ENCODE results near the gene BCR.

Gene BCR

DNA sequence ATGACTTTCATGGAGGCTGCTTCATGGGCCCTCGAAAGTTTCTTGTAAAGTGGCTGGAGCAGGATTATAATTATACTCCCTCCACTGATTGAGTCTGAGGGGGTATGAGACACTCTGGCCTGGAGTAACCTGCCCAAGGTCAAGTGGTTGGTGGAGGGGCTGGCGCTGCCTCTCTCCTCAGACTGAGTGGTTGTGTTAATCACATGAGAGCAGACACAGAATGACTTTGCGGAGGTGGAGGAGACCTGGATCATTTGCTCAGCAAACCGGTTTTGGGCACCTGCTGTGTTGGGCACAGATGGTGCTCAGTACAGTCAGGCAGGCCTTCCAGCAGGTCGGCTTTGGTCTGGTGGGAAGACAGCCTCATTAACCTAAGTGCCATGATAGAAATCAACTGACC lies 11.8 kb downstream of the BCR start:
- Mint-ChIP-seq H3K27me3 (ENCODE audit: low read depth) (no peaks in the 10 kb centered on the region), H3K9me3 (no peaks in the 10 kb centered on the region), H3K4me3 (no peak overlapping the region), H3K36me3 (ENCODE audit: low read depth) (peaks cover 16% of the 10 kb centered on the region), H3K27ac (no peak overlapping the region), H3K4me1 (ENCODE audit: low read depth) (peaks cover 32% of the 10 kb centered on the region)

DNA sequence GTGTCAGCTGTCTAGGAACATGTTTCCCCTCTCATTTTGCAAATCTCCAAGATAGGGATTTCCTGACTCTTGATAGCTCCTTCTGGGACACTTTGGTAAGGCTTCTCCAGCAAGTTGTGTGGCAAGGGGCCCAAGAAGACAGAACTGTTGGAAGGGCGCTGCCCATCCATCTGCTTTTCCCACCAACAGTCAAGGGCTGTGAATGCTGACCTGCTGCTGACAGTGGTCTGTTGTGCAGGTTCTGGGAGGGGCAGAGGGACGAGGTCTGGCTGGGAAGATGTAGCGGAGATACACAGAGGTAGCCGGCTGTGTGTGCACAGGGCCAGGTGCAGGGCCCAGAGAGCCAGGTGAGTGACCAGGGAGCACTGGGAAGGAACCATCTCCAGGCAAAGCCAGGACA lies 12.2 kb downstream of the BCR start:
- Mint-ChIP-seq H3K27me3 (ENCODE audit: low read depth) (no peaks in the 10 kb centered on the region), H3K9me3 (no peaks in the 10 kb centered on the region), H3K4me1 (ENCODE audit: low read depth) (peaks cover 30% of the 10 kb centered on the region), H3K36me3 (ENCODE audit: low read depth) (peaks cover 18% of the 10 kb centered on the region), H3K4me3 (no peak overlapping the region), H3K27ac (no peak overlapping the region)

DNA sequence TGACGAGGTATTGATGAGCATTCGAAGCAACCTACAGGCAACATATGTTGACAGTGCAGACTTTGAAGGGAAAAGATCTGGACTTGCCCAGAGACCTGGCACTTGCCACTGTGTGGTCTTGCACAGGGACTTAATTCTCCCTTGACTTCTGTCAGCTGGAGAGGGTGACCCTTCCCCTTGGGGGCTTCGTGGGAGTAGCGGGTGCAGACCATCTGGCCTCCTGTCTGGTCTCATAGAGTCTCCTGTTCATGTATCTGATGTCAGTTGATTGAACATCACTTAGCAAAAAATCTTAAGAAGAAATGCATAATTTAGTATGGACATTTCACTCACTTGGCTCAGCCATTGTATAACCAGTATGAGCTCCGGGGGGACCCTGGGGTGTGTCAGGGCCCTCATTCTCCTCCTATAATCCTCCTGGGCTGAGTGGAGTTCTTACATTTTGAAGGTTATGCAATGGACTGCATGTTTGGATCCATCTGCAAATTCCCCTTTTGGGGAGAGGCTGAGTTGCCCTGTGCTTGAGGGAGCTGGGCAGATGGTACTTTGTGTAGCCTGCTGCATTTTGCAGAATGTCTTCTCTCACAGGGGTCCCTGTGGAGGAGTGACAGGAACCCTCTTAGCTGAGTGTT lies 13.0 kb downstream of the BCR start:
- no peak overlapping the region for H3K4me3 Mint-ChIP-seq
- no peaks in the 10 kb centered on the region for H3K27me3 Mint-ChIP-seq (ENCODE audit: low read depth)
- no peak overlapping the region for H3K27ac Mint-ChIP-seq
- H3K4me1 Mint-ChIP-seq (ENCODE audit: low read depth) = peaks cover 23% of the 10 kb centered on the region
- peaks cover 13% of the 10 kb centered on the region for H3K36me3 Mint-ChIP-seq (ENCODE audit: low read depth)
- H3K9me3 Mint-ChIP-seq = no peaks in the 10 kb centered on the region

DNA sequence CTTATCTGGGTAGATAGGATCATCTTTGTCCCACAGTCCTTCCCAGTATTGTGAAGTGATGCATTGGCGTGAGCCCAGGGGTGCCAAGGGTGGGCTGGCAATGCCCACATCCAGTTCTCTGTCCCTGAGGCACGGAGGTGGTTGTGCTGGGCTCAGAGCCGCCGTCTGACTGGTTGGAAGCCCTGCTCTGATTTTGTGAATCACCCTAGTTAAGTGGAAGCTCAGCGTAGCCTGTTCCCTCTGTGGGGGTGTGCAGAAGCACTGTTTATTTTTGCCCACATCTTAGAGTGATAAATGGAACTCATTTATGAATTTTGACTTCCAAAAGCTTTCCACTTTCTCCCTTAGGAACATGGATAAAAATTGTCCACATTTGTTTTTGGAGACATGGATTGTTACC lies 13.6 kb downstream of the BCR start:
- no peaks in the 10 kb centered on the region for H3K27me3 Mint-ChIP-seq (ENCODE audit: low read depth)
- peaks cover 22% of the 10 kb centered on the region for H3K4me1 Mint-ChIP-seq (ENCODE audit: low read depth)
- H3K9me3 Mint-ChIP-seq = no peaks in the 10 kb centered on the region
- no peak overlapping the region for H3K4me3 Mint-ChIP-seq
- no peak overlapping the region for H3K27ac Mint-ChIP-seq
- H3K36me3 Mint-ChIP-seq (ENCODE audit: low read depth) = peaks cover 13% of the 10 kb centered on the region

DNA sequence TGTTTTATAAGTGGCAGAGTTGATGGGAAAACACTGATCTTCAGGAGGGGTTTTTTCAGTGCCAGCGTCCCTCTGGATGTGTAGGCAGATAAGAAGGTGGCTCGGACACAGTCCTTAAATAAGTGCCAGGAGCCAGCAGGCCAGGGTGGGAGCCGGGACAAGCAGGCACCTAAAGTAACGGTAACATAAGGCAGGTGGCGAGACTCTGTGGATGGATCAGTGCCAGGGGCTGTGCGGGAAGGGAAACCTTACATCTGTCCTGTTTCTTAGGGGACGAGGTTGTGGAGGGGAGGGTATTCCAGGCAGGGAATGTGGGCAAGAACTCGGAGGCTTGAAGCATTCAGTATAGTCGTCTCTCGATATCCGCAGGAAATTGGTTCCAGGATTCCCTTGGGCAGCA lies 15.9 kb downstream of the BCR start:
- Mint-ChIP-seq H3K4me3 (no peak overlapping the region), H3K36me3 (ENCODE audit: low read depth) (peaks cover 8% of the 10 kb centered on the region), H3K4me1 (ENCODE audit: low read depth) (peaks cover 19% of the 10 kb centered on the region), H3K27me3 (ENCODE audit: low read depth) (no peaks in the 10 kb centered on the region), H3K9me3 (no peaks in the 10 kb centered on the region), H3K27ac (no peak overlapping the region)

DNA sequence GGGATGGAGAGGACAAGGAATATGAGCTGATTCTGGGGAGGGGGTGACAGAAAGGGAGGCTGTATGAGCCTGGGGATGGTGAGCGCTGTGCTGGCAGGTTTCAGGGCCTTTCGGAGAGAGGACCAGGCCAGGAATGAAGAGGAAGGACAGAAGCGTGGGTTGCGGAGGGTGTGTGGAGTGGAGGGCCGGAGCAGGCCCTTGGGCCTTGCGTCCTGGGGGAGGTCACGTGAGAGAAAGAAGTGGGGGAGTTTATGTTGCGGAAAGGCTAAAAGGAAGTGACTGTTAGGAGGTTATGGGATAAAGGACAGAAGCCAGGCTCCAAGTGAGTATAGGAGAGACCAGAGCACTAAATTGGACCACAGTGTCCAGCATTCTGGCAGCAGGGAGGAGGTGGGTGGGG lies 17.5 kb downstream of the BCR start:
- H3K27ac Mint-ChIP-seq = no peak overlapping the region
- H3K4me1 Mint-ChIP-seq (ENCODE audit: low read depth) = peaks cover 14% of the 10 kb centered on the region
- H3K27me3 Mint-ChIP-seq (ENCODE audit: low read depth) = no peaks in the 10 kb centered on the region
- peaks cover 6% of the 10 kb centered on the region for H3K36me3 Mint-ChIP-seq (ENCODE audit: low read depth)
- H3K9me3 Mint-ChIP-seq = no peaks in the 10 kb centered on the region
- no peak overlapping the region for H3K4me3 Mint-ChIP-seq

GRCh38 chr22:23199159-23199558 lies 18.9 kb downstream of the BCR start:
- H3K36me3 Mint-ChIP-seq (ENCODE audit: low read depth) = peaks cover 12% of the 10 kb centered on the region
- H3K27me3 Mint-ChIP-seq (ENCODE audit: low read depth) = no peaks in the 10 kb centered on the region
- no peaks in the 10 kb centered on the region for H3K9me3 Mint-ChIP-seq
- peaks cover 7% of the 10 kb centered on the region for H3K4me1 Mint-ChIP-seq (ENCODE audit: low read depth)
- peak overlapping the region; percentile 34 for H3K27ac Mint-ChIP-seq
- H3K4me3 Mint-ChIP-seq = no peak overlapping the region

- H3K27ac Mint-ChIP-seq = no peak overlapping the region
Measured at GRCh38 chr22:23200898-23201297, 20.6 kb downstream of the BCR start.

DNA sequence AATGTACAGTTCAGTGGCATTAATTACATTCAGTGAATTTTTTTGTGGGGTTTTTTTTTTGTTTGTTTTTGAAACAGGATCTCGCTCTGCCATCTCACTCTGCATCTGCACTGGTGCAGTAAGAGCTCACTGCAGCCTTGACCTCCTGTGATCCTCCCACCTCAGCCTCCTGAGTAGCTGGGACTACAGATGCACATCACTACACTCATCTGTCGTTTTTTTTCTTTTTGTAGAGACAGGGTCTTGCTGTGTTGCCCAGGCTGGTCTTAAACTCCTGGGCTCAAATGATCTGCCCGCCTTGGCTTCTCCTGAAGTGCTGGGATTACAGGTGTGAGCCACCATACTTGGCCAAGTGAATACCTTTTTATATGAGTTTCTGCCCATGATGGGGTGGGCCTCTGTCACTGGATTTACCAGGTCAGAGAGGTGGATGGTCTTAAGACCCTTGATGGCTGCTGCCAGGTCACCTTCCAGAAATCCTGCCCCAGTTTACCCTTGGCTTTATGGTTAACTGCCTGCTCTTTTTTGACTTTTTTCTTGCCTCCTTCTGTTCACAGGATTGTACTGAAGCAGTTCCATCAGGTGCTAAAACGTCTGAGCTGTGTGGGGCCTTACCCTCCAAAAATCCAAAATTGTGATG lies 22.6 kb downstream of the BCR start:
- H3K4me1 Mint-ChIP-seq (ENCODE audit: low read depth) = peaks cover 4% of the 10 kb centered on the region
- no peaks in the 10 kb centered on the region for H3K9me3 Mint-ChIP-seq
- no peak overlapping the region for H3K27ac Mint-ChIP-seq
- peaks cover 16% of the 10 kb centered on the region for H3K36me3 Mint-ChIP-seq (ENCODE audit: low read depth)
- no peak overlapping the region for H3K4me3 Mint-ChIP-seq
- H3K27me3 Mint-ChIP-seq (ENCODE audit: low read depth) = no peaks in the 10 kb centered on the region

More at GRCh38 chr22:23200898-23201297, 20.6 kb downstream of the BCR start:
- Mint-ChIP-seq H3K36me3 (ENCODE audit: low read depth) (peaks cover 12% of the 10 kb centered on the region), H3K4me1 (ENCODE audit: low read depth) (peaks cover 7% of the 10 kb centered on the region), H3K27me3 (ENCODE audit: low read depth) (no peaks in the 10 kb centered on the region), H3K9me3 (no peaks in the 10 kb centered on the region), H3K4me3 (no peak overlapping the region)

GRCh38 chr22:23203452-23204124 lies 23.3 kb downstream of the BCR start:
- H3K27ac Mint-ChIP-seq = no peak overlapping the region
- H3K36me3 Mint-ChIP-seq (ENCODE audit: low read depth) = peaks cover 16% of the 10 kb centered on the region
- no peak overlapping the region for H3K4me3 Mint-ChIP-seq
- no peaks in the 10 kb centered on the region for H3K27me3 Mint-ChIP-seq (ENCODE audit: low read depth)
- peaks cover 4% of the 10 kb centered on the region for H3K4me1 Mint-ChIP-seq (ENCODE audit: low read depth)
- no peaks in the 10 kb centered on the region for H3K9me3 Mint-ChIP-seq

DNA sequence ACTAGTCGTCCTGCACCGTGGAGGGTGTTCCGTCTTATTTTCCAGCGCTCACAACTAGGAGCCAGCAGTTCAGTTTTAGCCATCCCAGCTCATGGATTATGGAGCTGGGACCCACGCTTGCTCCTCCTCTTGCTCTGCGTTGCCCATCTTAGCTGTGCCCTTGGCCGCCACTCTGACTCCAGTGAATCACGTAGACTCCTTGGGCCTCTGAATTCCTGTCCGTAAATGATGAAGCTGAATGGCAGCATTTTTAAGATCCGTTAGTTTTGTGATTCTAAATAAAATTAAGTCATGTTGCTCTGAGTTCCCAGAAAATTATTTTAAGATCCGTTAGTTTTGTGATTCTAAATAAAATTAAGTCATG lies 23.8 kb downstream of the BCR start:
- H3K4me1 Mint-ChIP-seq (ENCODE audit: low read depth) = peaks cover 4% of the 10 kb centered on the region
- peaks cover 20% of the 10 kb centered on the region for H3K36me3 Mint-ChIP-seq (ENCODE audit: low read depth)
- no peak overlapping the region for H3K4me3 Mint-ChIP-seq
- no peak overlapping the region for H3K27ac Mint-ChIP-seq
- no peaks in the 10 kb centered on the region for H3K9me3 Mint-ChIP-seq
- H3K27me3 Mint-ChIP-seq (ENCODE audit: low read depth) = no peaks in the 10 kb centered on the region

- Mint-ChIP-seq H3K4me1 (ENCODE audit: low read depth) (peaks cover 4% of the 10 kb centered on the region), H3K4me3 (no peak overlapping the region), H3K9me3 (no peaks in the 10 kb centered on the region), H3K36me3 (ENCODE audit: low read depth) (peaks cover 20% of the 10 kb centered on the region), H3K27ac (no peak overlapping the region), H3K27me3 (ENCODE audit: low read depth) (no peaks in the 10 kb centered on the region)
Measured at GRCh38 chr22:23204541-23205157, 24.3 kb downstream of the BCR start.

GRCh38 chr22:23205339-23206049 lies 25.2 kb downstream of the BCR start:
- Mint-ChIP-seq H3K36me3 (ENCODE audit: low read depth) (peaks cover 20% of the 10 kb centered on the region), H3K4me1 (ENCODE audit: low read depth) (peaks cover 4% of the 10 kb centered on the region), H3K27ac (no peak overlapping the region), H3K9me3 (no peaks in the 10 kb centered on the region), H3K27me3 (ENCODE audit: low read depth) (no peaks in the 10 kb centered on the region), H3K4me3 (no peak overlapping the region)

DNA sequence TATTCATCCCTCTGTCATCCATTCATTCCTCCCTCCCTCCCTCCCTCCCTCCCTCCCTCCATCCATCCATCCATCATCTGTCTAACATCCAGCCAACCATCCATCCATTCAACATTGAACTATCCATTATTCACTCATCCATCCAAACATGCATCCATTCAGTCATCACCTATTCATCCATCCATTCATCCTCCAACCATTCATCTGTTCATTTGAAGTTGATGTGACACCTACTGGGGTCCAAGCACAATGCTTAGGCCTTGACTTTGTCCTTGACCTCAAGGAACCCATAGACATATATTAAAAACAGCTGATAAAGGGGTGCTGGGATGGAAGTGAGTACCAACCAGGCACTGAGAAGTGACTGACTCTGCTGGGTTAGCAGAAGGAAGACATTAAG lies 26.6 kb downstream of the BCR start:
- Mint-ChIP-seq H3K4me3 (no peak overlapping the region), H3K27ac (no peak overlapping the region), H3K27me3 (ENCODE audit: low read depth) (no peaks in the 10 kb centered on the region), H3K9me3 (no peaks in the 10 kb centered on the region), H3K4me1 (ENCODE audit: low read depth) (peaks cover 9% of the 10 kb centered on the region), H3K36me3 (ENCODE audit: low read depth) (peaks cover 23% of the 10 kb centered on the region)
